HepG2 (cell line): ENCODE measurements around the gene ZNF554. TPM values are rescaled to one million over a fixed set of nuclear protein-coding genes. Genes with fewer than 3 reads are reported as not detected.

Experiments used
- ATAC-seq: fragments of 200-7000 bp; cut with Tn5 transposase; 3 replicates; pipeline ENCODE4 v1.9.1; 2020; ENCODE audit warnings: mild to moderate bottlenecking, moderate library complexity
- BruUV-seq: library from RNA; stranded (reverse); fragments of 400-500 nt; replicated peaks from 2 replicates; lab custom pipeline; 2021; lab: Mats Ljungman, UMichigan
- CTCF ChIA-PET: fragments of 300-600 bp; formaldehyde crosslinking; extraction: SDS; loops from one replicate; lab custom pipeline; 2021; ENCODE audit warnings: low total read pairs, inconsistent platforms, low intra/inter-chr PET ratio; lab: Yijun Ruan, JAX
- POLR2A ChIA-PET: fragments of 350-600 bp; sonication (Branson Sonifier 250); formaldehyde crosslinking; loops from one replicate; lab custom pipeline; 2020; ENCODE audit warnings: antibody characterized with exemption, inconsistent platforms; lab: Yijun Ruan, JAX
- DNase-seq: peaks from one replicate; pipeline ENCODE4 v3.0.0-alpha.2; 2015; ENCODE audit warnings: low spot score
- FAIRE-seq: peaks from 3 replicates; lab custom pipeline; 2011; peaks lifted over from hg19 to GRCh38; lab: Jason Lieb, UNC
- H2AFZ ChIP-seq: one replicate; pipeline ENCODE4 v1.6.1; 2011; ENCODE audit warnings: low read length, inconsistent platforms
- H3K27ac ChIP-seq: fragments of 300-600 bp; 3 replicates; pipeline ENCODE4 v1.8.0; 2011; ENCODE audit warnings: mixed run types, mild to moderate bottlenecking, mixed read lengths, low read length, inconsistent platforms; ENCODE audit not compliant: insufficient read depth; ENCODE audit errors: extremely low read length
- H3K27me3 ChIP-seq, 2 experiments: fragments of 200-600 bp in 1 of 2; 2 replicates in 1 of 2; 3 replicates in 1 of 2; pipeline versions ENCODE4 v1.6.0 to v1.8.0; 2011; ENCODE audit warnings: low read length in 2 of 2, mild to moderate bottlenecking in 2 of 2, moderate library complexity in 2 of 2, inconsistent platforms in 1 of 2; ENCODE audit not compliant: insufficient read depth in 2 of 2, control insufficient read depth in 1 of 2
- H3K36me3 ChIP-seq, 2 experiments: fragments of 200-600 bp in 1 of 2; replicated peaks in 1 of 2; 2 replicates in 1 of 2; 3 replicates in 1 of 2; pipeline versions ENCODE4 v1.5.1 to v1.8.0; 2011; ENCODE audit warnings: low read length in 2 of 2, inconsistent platforms in 1 of 2; ENCODE audit not compliant: insufficient read depth in 2 of 2, control insufficient read depth in 1 of 2
- H3K4me1 ChIP-seq: 2 replicates; pipeline ENCODE4 v1.5.1; 2012; ENCODE audit warnings: low read length, inconsistent platforms; ENCODE audit not compliant: insufficient read depth
- H3K4me2 ChIP-seq: 2 replicates; pipeline ENCODE4 v1.6.0; 2011; ENCODE audit warnings: low read depth, low read length, inconsistent platforms
- H3K4me3 ChIP-seq, 3 experiments: fragments of 200-600 bp in 1 of 3; sonication (generic), shearing (Covaris generic) in 1 of 3; replicated peaks in 1 of 3; 2 replicates each; pipeline ENCODE4 v1.5.1; 2011 to 2016; ENCODE audit warnings: low read length in 3 of 3, inconsistent platforms in 2 of 3, low read depth in 2 of 3, mild to moderate bottlenecking in 2 of 3, control low read depth in 1 of 3, mixed read lengths in 1 of 3; ENCODE audit not compliant: insufficient read depth in 1 of 3
- H3K79me2 ChIP-seq: one replicate; pipeline ENCODE4 v1.6.1; 2011; ENCODE audit warnings: low read length, inconsistent platforms; ENCODE audit not compliant: insufficient read depth
- H3K9ac ChIP-seq: 2 replicates; pipeline ENCODE4 v1.6.0; 2011; ENCODE audit warnings: mild to moderate bottlenecking, low read depth, low read length, inconsistent platforms; ENCODE audit not compliant: insufficient read depth
- H3K9me3 ChIP-seq: 2 replicates; pipeline ENCODE4 v1.5.1; 2012; ENCODE audit warnings: mild to moderate bottlenecking, low read length
- H4K20me1 ChIP-seq: 2 replicates; pipeline ENCODE4 v1.6.0; 2011; ENCODE audit warnings: inconsistent platforms, mild to moderate bottlenecking, low read length, moderate library complexity; ENCODE audit not compliant: insufficient read depth
- ATF4 ChIP-seq, 2 experiments: fragments of 450-650 bp in 1 of 2; sonication (generic) in 1 of 2; formaldehyde crosslinking; IDR thresholded peaks; 2 replicates each; pipeline versions ENCODE4 v1.5.0 to v1.8.0; 2020 to 2022; ENCODE audit warnings: mild to moderate bottlenecking in 1 of 2, missing genetic modification reagents in 1 of 2
- GMEB1 ChIP-seq: sonication (generic); formaldehyde crosslinking; IDR thresholded peaks from 2 replicates; pipeline ENCODE4 v1.5.1; 2020; ENCODE audit warnings: missing genetic modification reagents, mild to moderate bottlenecking, borderline replicate concordance
- GTF2F1 ChIP-seq: fragments of 150-350 bp; IDR thresholded peaks from 2 replicates; pipeline ENCODE4 v1.6.1; 2014; ENCODE audit warnings: low read length
- HDAC2 ChIP-seq: sonication (generic); formaldehyde crosslinking; IDR thresholded peaks from 2 replicates; pipeline ENCODE4 v1.4.0; 2020; ENCODE audit warnings: missing genetic modification reagents
- KLF16 ChIP-seq, 2 experiments: sonication (generic) in 1 of 2; formaldehyde crosslinking in 1 of 2; IDR thresholded peaks; 2 replicates each; pipeline versions ENCODE4 v1.6.1 to v1.8.0; 2016 to 2023; ENCODE audit warnings: missing genetic modification reagents in 2 of 2, missing compliant biosample characterization in 1 of 2
- NFATC3 ChIP-seq: sonication (generic); formaldehyde crosslinking; IDR thresholded peaks from 2 replicates; pipeline ENCODE4 v1.5.1; 2020; ENCODE audit warnings: mild to moderate bottlenecking, missing genetic modification reagents
- NFYB ChIP-seq: sonication (generic); formaldehyde crosslinking; IDR thresholded peaks from 2 replicates; pipeline ENCODE4 v1.4.0; 2020; ENCODE audit warnings: missing genetic modification reagents
- TGIF2 ChIP-seq: IDR thresholded peaks from 2 replicates; pipeline ENCODE4 v1.6.1; 2016; ENCODE audit warnings: control low read depth, missing compliant biosample characterization
- THAP11 ChIP-seq: IDR thresholded peaks from 2 replicates; pipeline ENCODE4 v1.6.1; 2016; ENCODE audit warnings: missing biosample characterization, missing genetic modification reagents
- TRIM22 ChIP-seq: fragments of 450-650 bp; IDR thresholded peaks from 2 replicates; pipeline ENCODE4 v1.6.1; 2017
- ZNF207 ChIP-seq: fragments of 450-650 bp; IDR thresholded peaks from 2 replicates; pipeline ENCODE4 v1.6.1; 2016; ENCODE audit warnings: antibody characterized with exemption, borderline replicate concordance
- ZNF292 ChIP-seq: sonication (generic); formaldehyde crosslinking; IDR thresholded peaks from 2 replicates; pipeline ENCODE4 v1.8.1; 2022; ENCODE audit warnings: mild to moderate bottlenecking, low read depth, missing genetic modification reagents, borderline replicate concordance
- ZNF501 ChIP-seq: sonication (generic); formaldehyde crosslinking; IDR thresholded peaks from 2 replicates; pipeline ENCODE4 v1.5.1; 2020; ENCODE audit warnings: mild to moderate bottlenecking, moderate library complexity, missing genetic modification reagents
- ZNF652 ChIP-seq: IDR thresholded peaks from 2 replicates; pipeline ENCODE4 v1.6.1; 2016; ENCODE audit warnings: low read depth, borderline replicate concordance
- ZNF691 ChIP-seq: sonication (generic); formaldehyde crosslinking; IDR thresholded peaks from 2 replicates; pipeline ENCODE4 v1.4.0; 2020; ENCODE audit warnings: missing genetic modification reagents, low read depth, mild to moderate bottlenecking, borderline replicate concordance
- WGBS: methylation state at CpG from one replicate; pipeline ENCODE4 v1.1.6; 2017; ENCODE audit warnings: low lambda C conversion rate; 5-methylcytosine and 5-hydroxymethylcytosine counted together
- in situ Hi-C: cut with HindIII; loops from 2 replicates; pipeline ENCODE4 v1.10.0; 2017; ENCODE audit warnings: low pct_unique_long_range_greater_than_20kb; ENCODE audit not compliant: extremely low pct_ligation_motif_present
- intact Hi-C: fragments of 100-400 bp; cut with micrococcal nuclease; formaldehyde crosslinking; loops from one replicate; pipeline ENCODE4 v1.10.0; 2022; ENCODE audit not compliant: unreplicated experiment
- polyA plus RNA-seq, 8 experiments: library from polyadenylated mRNA; depleted of rRNA in 3 of 8; stranded (reverse) in 7 of 8; unstranded in 1 of 8; fragments of >200 nt; fragmentation: Illumina TruSeq in 4 of 8; extraction: Trizol in 4 of 8; gene quantifications; 2 replicates each; pipeline versions ENCODE4 v1.2.1 to v1.2.3, GENCODE V29; 2011 to 2016; ENCODE audit warnings: low read depth in 4 of 8, missing spikeins in 1 of 8, mixed read lengths in 1 of 8; ENCODE audit not compliant: insufficient read depth in 1 of 8
- total RNA-seq, 5 experiments: library from RNA; depleted of rRNA; stranded (reverse); fragments of >200 nt; fragmentation: Illumina TruSeq; extraction: Trizol; gene quantifications; 2 replicates each; pipeline ENCODE4 v1.2.3, GENCODE V29; 2016; ENCODE audit warnings: low read depth in 1 of 5
- TF ChIP-seq, protein P1 (sequence below): sonication (generic); formaldehyde crosslinking; IDR thresholded peaks from 2 replicates; pipeline ENCODE4 v1.4.0; 2020; ENCODE audit warnings: missing genetic modification reagents

The ZNF554 gene
- total and polyA plus RNA-seq, 2 of the 13 experiments (the other 11 are each of a cell fraction or from before 2014, with no cell fraction given): 2.2 to 2.7 TPM

- H4K20me1 ChIP-seq: no peaks in the 10 kb centered on the region
- H3K27me3 ChIP-seq: no peaks in the 10 kb centered on the region
- ChIA-PET CTCF (no interaction called here), POLR2A (interaction anchor here (0.9 to 3.1 kb wide), 9 partner anchors 22 to 217 kb away, joined by 3 to 49 read pairs (median 8); partner anchors contain the start of genes THOP1, ZNF554, ZNF555 and ZNF57)
- H3K4me1 ChIP-seq: peaks cover 41% of the 10 kb centered on the region
- no peaks in the 10 kb centered on the region for H3K9me3 ChIP-seq
- H3K36me3 ChIP-seq: no peaks in the 10 kb centered on the region
- ATAC-seq: no peak
- H3K4me3 ChIP-seq: peak overlapping the region; percentile 42 to 94 (median 68)
- DNase-seq: peak; percentile 49
- in situ Hi-C loops (no loop called here), intact Hi-C loops (loop anchor here (2.0 kb wide), 1 partner anchor 47 kb away; the partner anchor contains the start of gene ZNF554)
- H3K4me2 ChIP-seq: peak overlapping the region; percentile 93
- peak overlapping the region; percentile 67 for H3K27ac ChIP-seq
- 1% methylated on average over 12 of the region's 12 CpGs for WGBS
- peak overlapping the region; percentile 58 for H3K9ac ChIP-seq
- H2AFZ ChIP-seq: peak overlapping the region; percentile 62
- peaks cover 25% of the 10 kb centered on the region for H3K79me2 ChIP-seq
- no TSS peak for BruUV-seq
- peak; percentile 4 for FAIRE-seq
- TF ChIP-seq ZNF501 (no peak), ATF4 (CRISPR knock-in tag; IDR thresholded peaks at IDR 0.05) (peak in 1 of 2 experiments; percentile 62; a peak in 2 of 4 replicates), GMEB1 (CRISPR knock-in tag) (no peak), THAP11 (CRISPR knock-in tag) (0 out of 2 replicates have a peak, but pooled peaks have one; percentile 30), TRIM22 (no peak), GTF2F1 (no peak), KLF16 (CRISPR knock-in tag; IDR thresholded peaks at IDR 0.05) (no peak), ZNF207 (no peak), TGIF2 (no peak), ZNF292 (CRISPR knock-in tag) (0 out of 2 replicates have a peak, but pooled peaks have one; percentile 9), ZNF652 (CRISPR knock-in tag) (0 out of 2 replicates have a peak, but pooled peaks have one; percentile 39), ZNF691 (CRISPR knock-in tag) (no peak), NFATC3 (no peak), NFYB (CRISPR knock-in tag) (no peak), HDAC2 (CRISPR knock-in tag) (0 out of 2 replicates have a peak, but pooled peaks have one; percentile 31)
- TF ChIP-seq, protein P1, sequence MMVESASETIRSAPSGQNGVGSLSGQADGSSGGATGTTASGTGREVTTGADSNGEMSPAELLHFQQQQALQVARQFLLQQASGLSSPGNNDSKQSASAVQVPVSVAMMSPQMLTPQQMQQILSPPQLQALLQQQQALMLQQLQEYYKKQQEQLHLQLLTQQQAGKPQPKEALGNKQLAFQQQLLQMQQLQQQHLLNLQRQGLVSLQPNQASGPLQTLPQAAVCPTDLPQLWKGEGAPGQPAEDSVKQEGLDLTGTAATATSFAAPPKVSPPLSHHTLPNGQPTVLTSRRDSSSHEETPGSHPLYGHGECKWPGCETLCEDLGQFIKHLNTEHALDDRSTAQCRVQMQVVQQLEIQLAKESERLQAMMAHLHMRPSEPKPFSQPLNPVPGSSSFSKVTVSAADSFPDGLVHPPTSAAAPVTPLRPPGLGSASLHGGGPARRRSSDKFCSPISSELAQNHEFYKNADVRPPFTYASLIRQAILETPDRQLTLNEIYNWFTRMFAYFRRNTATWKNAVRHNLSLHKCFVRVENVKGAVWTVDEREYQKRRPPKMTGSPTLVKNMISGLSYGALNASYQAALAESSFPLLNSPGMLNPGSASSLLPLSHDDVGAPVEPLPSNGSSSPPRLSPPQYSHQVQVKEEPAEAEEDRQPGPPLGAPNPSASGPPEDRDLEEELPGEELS: peak; percentile 41; the same call in 1 of the 2 replicates
Observed at GRCh38 chr19:2865334-2866100, 45.8 kb downstream of the ZNF554 start.
